Stomach (tissue), 4 donors: ENCODE results near the gene LMCD1.

Experiments used
- POLR2A ChIP-seq, 4 donors: fragments of 450-650 bp; IDR thresholded peaks; one replicate each; pipeline ENCODE4 v1.6.1; 2016; ENCODE audit warnings: antibody characterized with exemption in 4 of 4, control low read depth in 2 of 4, mild to moderate bottlenecking in 1 of 4, moderate library complexity in 1 of 4
- POLR2AphosphoS5 ChIP-seq, 3 donors: sonication (generic); formaldehyde crosslinking; IDR thresholded peaks; one replicate each; pipeline ENCODE4 v1.6.1; 2016; ENCODE audit warnings: antibody characterized with exemption in 3 of 3
- TF ChIP-seq, protein P1 (sequence below), 7 experiments: fragments of 450-650 bp in 4 of 7; fragments of 200-600 bp in 3 of 7; sonication (generic) in 3 of 7; IDR thresholded peaks; one replicate each; pipeline ENCODE4 v1.5.1; 2016 to 2019; ENCODE audit warnings: antibody characterized with exemption in 7 of 7, control low read depth in 2 of 7, mild to moderate bottlenecking in 1 of 7

DNA sequence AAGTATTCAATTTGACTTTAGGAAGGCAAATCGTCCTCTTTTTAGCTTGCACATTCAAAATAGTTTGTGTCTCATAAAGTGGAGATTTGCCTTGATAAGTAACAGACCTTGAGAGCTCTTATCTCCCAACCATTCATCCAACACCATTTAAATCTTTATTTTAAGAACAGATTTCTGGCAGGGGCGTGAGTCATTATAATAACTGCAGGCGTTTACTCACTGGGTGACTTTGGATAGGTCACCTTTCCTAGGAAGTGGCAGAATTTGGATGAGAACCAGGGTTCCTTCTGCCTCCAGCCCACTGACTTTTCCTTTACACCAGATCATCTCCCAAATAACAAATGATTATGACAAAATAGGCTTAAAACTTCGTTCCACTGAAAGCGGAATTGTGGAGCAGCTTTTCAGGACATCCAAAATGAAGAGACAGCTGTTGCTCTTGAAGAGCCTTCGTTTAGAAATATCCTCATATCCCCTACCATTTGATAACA is 5.0 kb downstream of the LMCD1 start:
- TF ChIP-seq, protein P1, sequence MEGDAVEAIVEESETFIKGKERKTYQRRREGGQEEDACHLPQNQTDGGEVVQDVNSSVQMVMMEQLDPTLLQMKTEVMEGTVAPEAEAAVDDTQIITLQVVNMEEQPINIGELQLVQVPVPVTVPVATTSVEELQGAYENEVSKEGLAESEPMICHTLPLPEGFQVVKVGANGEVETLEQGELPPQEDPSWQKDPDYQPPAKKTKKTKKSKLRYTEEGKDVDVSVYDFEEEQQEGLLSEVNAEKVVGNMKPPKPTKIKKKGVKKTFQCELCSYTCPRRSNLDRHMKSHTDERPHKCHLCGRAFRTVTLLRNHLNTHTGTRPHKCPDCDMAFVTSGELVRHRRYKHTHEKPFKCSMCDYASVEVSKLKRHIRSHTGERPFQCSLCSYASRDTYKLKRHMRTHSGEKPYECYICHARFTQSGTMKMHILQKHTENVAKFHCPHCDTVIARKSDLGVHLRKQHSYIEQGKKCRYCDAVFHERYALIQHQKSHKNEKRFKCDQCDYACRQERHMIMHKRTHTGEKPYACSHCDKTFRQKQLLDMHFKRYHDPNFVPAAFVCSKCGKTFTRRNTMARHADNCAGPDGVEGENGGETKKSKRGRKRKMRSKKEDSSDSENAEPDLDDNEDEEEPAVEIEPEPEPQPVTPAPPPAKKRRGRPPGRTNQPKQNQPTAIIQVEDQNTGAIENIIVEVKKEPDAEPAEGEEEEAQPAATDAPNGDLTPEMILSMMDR (IDR thresholded peaks at IDR 0.05): no peak
- TF ChIP-seq POLR2AphosphoS5 (IDR thresholded peaks at IDR 0.05): no peak
- no peak for TF ChIP-seq POLR2A (IDR thresholded peaks at IDR 0.05)
